OCI-LY3 (cell line): ENCODE results near the gene FMNL2.

Source experiments
- H2AFZ ChIP-seq: fragments of 200-600, 300-600 bp; shearing (Covaris generic); 2 replicates; pipeline ENCODE4 v1.6.0; 2014; ENCODE audit warnings: antibody characterized with exemption, low read depth, low read length
- H3K27ac ChIP-seq: fragments of 200-600, 300-600 bp; sonication (generic); 2 replicates; pipeline ENCODE4 v1.5.1; 2014; ENCODE audit warnings: mild to moderate bottlenecking, low read length, moderate library complexity, mixed read lengths
- H3K27me3 ChIP-seq: fragments of 200-600, 300-600 bp; sonication (generic); 2 replicates; pipeline ENCODE4 v1.6.1; 2014; ENCODE audit warnings: low read depth, low read length, mixed read lengths
- H3K36me3 ChIP-seq: fragments of 200-600, 300-600 bp; sonication (generic); replicated peaks from 2 replicates; pipeline ENCODE3; 2014; ENCODE audit warnings: low read depth, low read length, mixed read lengths
- H3K4me1 ChIP-seq: fragments of 300-600, 200-600 bp; sonication (generic); 2 replicates; pipeline ENCODE4 v1.6.1; 2014; ENCODE audit warnings: low read length, mixed read lengths
- H3K4me2 ChIP-seq: fragments of 200-600, 300-600 bp; sonication (generic); 2 replicates; pipeline ENCODE4 v1.6.1; 2014; ENCODE audit warnings: low read length, mixed read lengths
- H3K4me3 ChIP-seq: fragments of 300-600, 200-600 bp; sonication (generic); 2 replicates; pipeline ENCODE4 v1.5.1; 2014; ENCODE audit warnings: antibody characterized with exemption, mild to moderate bottlenecking, low read length, moderate library complexity
- H3K79me2 ChIP-seq: fragments of 300-600, 200-600 bp; shearing (Covaris generic); 2 replicates; pipeline ENCODE4 v1.6.1; 2014; ENCODE audit warnings: mild to moderate bottlenecking, low read length, mixed read lengths
- H3K9ac ChIP-seq: fragments of 300-600, 200-600 bp; shearing (Covaris generic); 2 replicates; pipeline ENCODE4 v1.6.0; 2014; ENCODE audit warnings: mild to moderate bottlenecking, low read length, moderate library complexity
- H3K9me3 ChIP-seq: fragments of 200-600, 300-600 bp; shearing (Covaris generic); 2 replicates; pipeline ENCODE4 v1.6.1; 2014; ENCODE audit warnings: low read length, mixed read lengths; ENCODE audit not compliant: insufficient read depth
- H4K20me1 ChIP-seq: fragments of 200-600, 300-600 bp; sonication (generic); 2 replicates; pipeline ENCODE4 v1.6.1; 2016; ENCODE audit warnings: low read length, mixed read lengths; ENCODE audit not compliant: insufficient read depth
- CTCF ChIP-seq: fragments of 200-600, 300-600 bp; sonication (generic); IDR thresholded peaks from 2 replicates; pipeline ENCODE4 v1.5.1; 2014; ENCODE audit warnings: antibody characterized with exemption, low read length, low read depth
- EZH2phosphoT487 ChIP-seq: fragments of 200-600 bp; shearing (Covaris generic); IDR thresholded peaks from 2 replicates; pipeline ENCODE4 v1.6.1; 2018; ENCODE audit warnings: antibody characterized with exemption, mixed run types, low read depth

The FMNL2 gene

GRCh38 chr2:152539424-152539823 is 204.4 kb downstream of the FMNL2 start:
- Histone ChIP-seq H3K36me3 (no peaks in the 10 kb centered on the region), H2AFZ (no peak overlapping the region), H3K27ac (no peak overlapping the region), H3K9ac (no peak overlapping the region), H3K79me2 (no peaks in the 10 kb centered on the region), H3K4me1 (peaks cover 20% of the 10 kb centered on the region), H3K4me3 (no peak overlapping the region), H3K27me3 (no peaks in the 10 kb centered on the region), H3K9me3 (no peaks in the 10 kb centered on the region), H4K20me1 (no peaks in the 10 kb centered on the region), H3K4me2 (no peak overlapping the region)
- no peak for TF ChIP-seq CTCF

- peak overlapping the region; percentile 18; the same call in 1 of the 2 replicates for H3K27ac ChIP-seq
- H3K9ac ChIP-seq, result no peak overlapping the region
- no peaks in the 10 kb centered on the region for H4K20me1 ChIP-seq
- H3K27me3 ChIP-seq, result no peaks in the 10 kb centered on the region
- no peaks in the 10 kb centered on the region for H3K9me3 ChIP-seq
- no peaks in the 10 kb centered on the region for H3K36me3 ChIP-seq
- peaks cover 20% of the 10 kb centered on the region for H3K4me1 ChIP-seq
- TF ChIP-seq EZH2phosphoT487, result no peak
- H2AFZ ChIP-seq, result peak overlapping the region; percentile 61; the same call in 1 of the 2 replicates
- no peaks in the 10 kb centered on the region for H3K79me2 ChIP-seq
- H3K4me2 ChIP-seq, result peak overlapping the region; percentile 57
- H3K4me3 ChIP-seq, result 0 out of 2 replicates have a peak overlapping the region, but pooled peaks have one; percentile 3
Observed at GRCh38 chr2:152541712-152542111, 206.7 kb downstream of the FMNL2 start.

- Histone ChIP-seq H3K4me3 (peak overlapping the region; percentile 3; the same call in 1 of the 2 replicates), H3K36me3 (no peaks in the 10 kb centered on the region), H3K9me3 (no peaks in the 10 kb centered on the region), H3K9ac (no peak overlapping the region), H3K4me2 (peak overlapping the region; percentile 57), H3K79me2 (no peaks in the 10 kb centered on the region), H3K27ac (peak overlapping the region; percentile 18; the same call in 1 of the 2 replicates), H3K4me1 (peaks cover 20% of the 10 kb centered on the region), H2AFZ (peak overlapping the region; percentile 1; the same call in 1 of the 2 replicates), H4K20me1 (no peaks in the 10 kb centered on the region), H3K27me3 (no peaks in the 10 kb centered on the region)
- TF ChIP-seq EZH2phosphoT487 (no peak), CTCF (no peak)
Observed at GRCh38 chr2:152542337-152542994, 207.5 kb downstream of the FMNL2 start.

- TF ChIP-seq CTCF, result no peak
- no peak for TF ChIP-seq EZH2phosphoT487
- Histone ChIP-seq H3K9me3 (no peaks in the 10 kb centered on the region), H3K27me3 (no peaks in the 10 kb centered on the region), H3K4me3 (no peak overlapping the region), H4K20me1 (no peaks in the 10 kb centered on the region), H3K79me2 (no peaks in the 10 kb centered on the region), H3K27ac (no peak overlapping the region), H3K4me1 (peaks cover 20% of the 10 kb centered on the region), H3K36me3 (no peaks in the 10 kb centered on the region), H3K4me2 (peak overlapping the region; percentile 57; the same call in 1 of the 2 replicates), H2AFZ (0 out of 2 replicates have a peak overlapping the region, but pooled peaks have one; percentile 1), H3K9ac (no peak overlapping the region)
Observed at GRCh38 chr2:152542995-152543481, 208.1 kb downstream of the FMNL2 start.
